Ureter (tissue), 1 donor: ENCODE results near the gene ATRNL1. TPM values are rescaled to one million over a fixed set of nuclear protein-coding genes. Genes with fewer than 3 reads are reported as not detected.

ENCODE experiments used
- DNase-seq: peaks from one replicate; pipeline ENCODE4 v3.0.0-alpha.2; 2020; ENCODE audit warnings: low spot score
- total RNA-seq: library from RNA; stranded (reverse); gene quantifications from one replicate; pipeline ENCODE4 v1.2.4, GENCODE V29; 2023
- donor health status: DM: yes; HTN: yes; CAD: no.

The ATRNL1 gene
- total RNA-seq, 1 donor from 2014 or later, result 18.4 TPM

- no peak for DNase-seq
These were observed 889.4 kb downstream of the ATRNL1 start for GRCh38 chr10:115982526-115982925.

GRCh38 chr10:115985786-115986185 lies 892.6 kb downstream of the ATRNL1 start:
- DNase-seq, result no peak

- DNase-seq, result no peak
These were observed 895.2 kb downstream of the ATRNL1 start for GRCh38 chr10:115988380-115988779.

GRCh38 chr10:115989621-115990020 lies 896.5 kb downstream of the ATRNL1 start:
- no peak for DNase-seq

- no peak for DNase-seq
These were observed 899.2 kb downstream of the ATRNL1 start for GRCh38 chr10:115992236-115992986.

GRCh38 chr10:115996031-115996430 lies 902.9 kb downstream of the ATRNL1 start:
- DNase-seq, result no peak

- DNase-seq, result no peak
These were observed 905.1 kb downstream of the ATRNL1 start for GRCh38 chr10:115998301-115998700.

Other genes with a start within 250 kb of the ATRNL1 start
- 18.3 TPM for gene TRUB1, start 155.2 kb upstream of the ATRNL1 start, total RNA-seq